ENCODE data around the gene ATP9B. TPM values are rescaled to one million over a fixed set of nuclear protein-coding genes. Genes with fewer than 3 reads are reported as not detected.
A peak's percentile ranks its signal among the peaks of the same experiment; 100 is the strongest.

Gene ATP9B
- total RNA-seq, 1 donor from 2014 or later: 50.3 TPM

DNA sequence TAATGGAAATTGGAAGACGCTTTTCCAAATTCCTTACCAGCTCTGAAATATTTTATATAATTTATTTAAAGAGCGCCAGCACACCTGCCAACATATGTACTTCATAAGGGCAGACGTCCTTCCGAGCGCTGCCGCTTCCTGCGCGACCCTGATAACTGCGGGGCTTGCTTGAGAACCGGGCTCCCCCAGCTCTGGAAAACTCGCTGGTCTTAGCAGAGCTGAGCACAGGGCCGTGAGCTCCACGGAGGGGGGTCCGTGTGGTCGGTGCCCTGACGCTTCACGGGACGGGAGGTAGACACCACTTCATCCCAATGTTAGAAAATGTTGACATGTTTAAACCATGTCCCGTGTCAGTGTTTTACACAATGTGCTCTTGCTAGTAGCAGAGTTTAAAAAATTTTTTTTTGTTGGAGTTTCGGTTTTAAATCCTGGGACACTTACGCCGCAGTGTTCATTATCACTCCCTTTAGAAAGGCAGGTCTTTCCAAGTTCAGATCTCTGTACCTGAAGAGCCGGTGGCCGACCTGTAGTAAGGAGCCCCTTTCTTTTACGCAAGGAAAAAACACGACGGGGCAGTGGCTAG lies 328.1 kb downstream of the ATP9B start:
- Histone ChIP-seq H3K27ac (no peak overlapping the region), H3K36me3 (no peaks in the 10 kb centered on the region), H3K27me3 (no peaks in the 10 kb centered on the region), H3K4me1 (peaks cover 45% of the 10 kb centered on the region), H3K4me3 (no peak overlapping the region), H3K9me3 (no peaks in the 10 kb centered on the region)
- intact Hi-C loops (cut with DNase I): loop anchor here (5.0 kb wide), 1 partner anchor 60 kb away; no protein-coding TSS in a partner anchor
- TF ChIP-seq, protein P1, sequence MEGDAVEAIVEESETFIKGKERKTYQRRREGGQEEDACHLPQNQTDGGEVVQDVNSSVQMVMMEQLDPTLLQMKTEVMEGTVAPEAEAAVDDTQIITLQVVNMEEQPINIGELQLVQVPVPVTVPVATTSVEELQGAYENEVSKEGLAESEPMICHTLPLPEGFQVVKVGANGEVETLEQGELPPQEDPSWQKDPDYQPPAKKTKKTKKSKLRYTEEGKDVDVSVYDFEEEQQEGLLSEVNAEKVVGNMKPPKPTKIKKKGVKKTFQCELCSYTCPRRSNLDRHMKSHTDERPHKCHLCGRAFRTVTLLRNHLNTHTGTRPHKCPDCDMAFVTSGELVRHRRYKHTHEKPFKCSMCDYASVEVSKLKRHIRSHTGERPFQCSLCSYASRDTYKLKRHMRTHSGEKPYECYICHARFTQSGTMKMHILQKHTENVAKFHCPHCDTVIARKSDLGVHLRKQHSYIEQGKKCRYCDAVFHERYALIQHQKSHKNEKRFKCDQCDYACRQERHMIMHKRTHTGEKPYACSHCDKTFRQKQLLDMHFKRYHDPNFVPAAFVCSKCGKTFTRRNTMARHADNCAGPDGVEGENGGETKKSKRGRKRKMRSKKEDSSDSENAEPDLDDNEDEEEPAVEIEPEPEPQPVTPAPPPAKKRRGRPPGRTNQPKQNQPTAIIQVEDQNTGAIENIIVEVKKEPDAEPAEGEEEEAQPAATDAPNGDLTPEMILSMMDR (IDR thresholded peaks at IDR 0.05): no peak
- TF ChIP-seq POLR2AphosphoS5 (IDR thresholded peaks at IDR 0.05; ENCODE audit: insufficient read depth in 1 of 2, low read depth in 1 of 2) (no peak), POLR2A (IDR thresholded peaks at IDR 0.05) (no peak)
- DNase-seq (ENCODE audit: extremely low spot score in 2 of 2): no peak

DNA sequence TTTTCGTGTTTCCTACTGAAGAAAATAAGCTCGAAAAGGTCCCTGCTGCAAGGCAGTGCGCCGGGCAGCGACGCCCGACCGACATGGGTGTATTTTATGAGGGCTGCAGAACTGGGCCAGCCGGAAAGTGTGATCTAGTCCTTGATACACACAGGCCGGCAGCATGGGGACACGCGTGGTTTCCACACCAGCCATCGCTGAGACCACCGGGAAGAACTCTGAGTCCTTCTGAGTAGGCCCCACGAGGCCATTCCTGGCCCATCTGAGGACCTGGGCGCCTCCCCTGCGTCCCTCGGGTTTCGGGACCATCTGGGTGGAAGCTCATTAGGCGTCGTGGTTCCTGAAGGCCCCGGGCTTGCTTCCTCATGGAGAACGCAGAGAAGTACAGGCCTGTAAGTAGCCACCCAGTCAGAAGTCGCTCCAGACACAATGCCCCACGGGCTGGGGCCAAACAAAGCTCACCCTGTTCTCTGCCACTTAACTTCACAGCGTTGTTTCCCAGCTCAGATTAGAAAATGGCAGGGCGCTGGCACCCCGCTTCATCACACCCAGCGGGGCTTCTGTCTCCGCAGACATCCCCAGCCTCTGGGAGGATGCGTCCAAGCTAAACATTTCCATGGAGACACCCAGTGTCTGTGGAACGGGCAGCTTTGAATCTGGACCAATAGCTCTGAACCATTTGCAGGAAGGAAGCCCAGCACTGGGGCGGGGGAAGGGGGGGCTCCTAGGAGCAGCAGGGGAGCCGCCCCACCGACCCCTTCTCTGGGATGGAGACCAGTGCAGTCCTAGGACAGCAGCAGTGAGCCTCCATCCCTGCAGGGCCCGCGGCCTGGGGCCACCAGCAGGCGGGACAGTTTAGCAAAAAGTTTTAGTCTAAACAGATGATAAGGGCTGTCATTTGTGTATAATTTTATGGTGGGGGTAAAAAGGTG lies 328.9 kb downstream of the ATP9B start:
- Histone ChIP-seq H3K4me3 (no peak overlapping the region), H3K27ac (no peak overlapping the region), H3K36me3 (no peaks in the 10 kb centered on the region), H3K27me3 (no peaks in the 10 kb centered on the region), H3K9me3 (no peaks in the 10 kb centered on the region), H3K4me1 (peaks cover 48% of the 10 kb centered on the region)
- intact Hi-C loops (cut with DNase I): loop anchor here (5.0 kb wide), 1 partner anchor 59 kb away; no protein-coding TSS in a partner anchor
- TF ChIP-seq POLR2AphosphoS5 (IDR thresholded peaks at IDR 0.05; ENCODE audit: insufficient read depth in 1 of 2, low read depth in 1 of 2): no peak
- TF ChIP-seq, protein P1 (IDR thresholded peaks at IDR 0.05): no peak
- no peak for TF ChIP-seq POLR2A (IDR thresholded peaks at IDR 0.05)
- DNase-seq (ENCODE audit: extremely low spot score in 2 of 2): no peak

DNA sequence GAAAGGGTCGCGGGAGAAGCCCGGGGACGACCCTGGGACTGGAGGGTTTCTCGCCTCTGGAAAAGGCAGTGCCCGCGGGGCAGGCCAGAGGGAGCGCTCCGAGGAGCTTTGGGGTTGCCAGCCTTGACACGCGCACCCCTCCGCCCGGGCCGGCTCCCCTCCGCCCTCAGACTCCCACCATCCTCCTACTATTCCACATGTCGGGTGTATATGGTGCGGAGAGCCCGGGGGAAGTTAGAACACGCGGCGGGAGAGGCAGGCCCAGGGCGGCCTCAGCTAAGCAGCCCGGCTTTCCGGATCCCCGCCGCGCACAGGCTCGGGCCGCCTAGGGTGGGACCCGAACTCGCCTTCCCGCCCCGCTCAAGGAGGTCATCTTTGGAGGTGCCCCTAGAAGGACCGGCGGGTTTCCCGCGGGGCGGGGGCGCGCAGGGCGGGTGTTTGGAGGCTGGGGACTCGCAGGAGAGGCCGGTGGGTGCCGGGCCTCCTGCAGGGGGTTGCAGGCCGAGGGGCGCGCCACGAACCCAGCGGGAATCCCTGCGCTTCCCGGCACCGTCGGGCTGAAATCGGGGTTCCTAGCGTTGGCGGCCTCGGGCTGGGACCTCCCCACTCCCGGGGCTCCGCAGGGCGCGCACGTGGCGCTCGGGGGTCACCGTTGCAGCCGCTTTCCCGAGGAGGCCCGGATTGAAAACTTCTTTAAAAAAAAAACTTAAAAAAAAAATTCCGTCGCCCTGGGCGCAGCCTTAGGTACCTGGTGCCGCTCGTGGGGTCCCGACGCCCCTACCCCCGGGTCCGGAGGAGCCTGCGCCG lies 330.3 kb downstream of the ATP9B start:
- H3K9me3 ChIP-seq: no peaks in the 10 kb centered on the region
- H3K4me3 ChIP-seq: peak overlapping the region; percentile 68 to 85
- peak overlapping the region; percentile 93 for H3K27ac ChIP-seq
- peaks cover 51% of the 10 kb centered on the region for H3K4me1 ChIP-seq
- H3K27me3 ChIP-seq: no peaks in the 10 kb centered on the region
- no peaks in the 10 kb centered on the region for H3K36me3 ChIP-seq
- no peak for DNase-seq (ENCODE audit: extremely low spot score in 2 of 2)
- intact Hi-C loops (cut with DNase I): loop anchor here (5.0 kb wide), 1 partner anchor 58 kb away; no protein-coding TSS in a partner anchor
- TF ChIP-seq POLR2AphosphoS5 (IDR thresholded peaks at IDR 0.05; ENCODE audit: insufficient read depth in 1 of 2, low read depth in 1 of 2) (peak in 1 of 2 donors; percentile 15), POLR2A (IDR thresholded peaks at IDR 0.05) (no peak)

DNA sequence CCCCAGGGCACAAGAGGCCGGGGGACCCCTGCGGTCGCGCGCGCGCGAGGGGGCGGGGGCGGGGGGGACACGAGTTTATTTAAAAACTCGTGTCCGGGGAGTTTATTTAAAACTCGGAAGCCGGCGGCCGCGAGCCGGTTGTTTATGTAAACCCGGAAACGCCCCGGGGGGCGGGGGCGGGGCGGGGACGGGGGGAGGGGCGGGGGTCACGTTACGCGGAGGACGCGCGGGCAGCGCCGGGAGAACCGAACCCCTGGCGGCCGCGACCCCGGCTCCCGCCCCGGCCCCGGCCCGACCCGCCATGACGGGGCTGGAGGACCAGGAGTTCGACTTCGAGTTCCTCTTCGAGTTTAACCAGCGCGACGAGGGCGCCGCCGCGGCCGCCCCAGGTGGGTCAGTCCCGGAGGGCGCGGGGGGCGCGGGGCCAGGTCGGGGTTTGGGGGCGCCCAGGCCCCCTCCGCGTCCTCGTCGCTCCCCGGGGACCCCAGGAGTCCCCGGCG lies 330.9 kb downstream of the ATP9B start:
- DNase-seq (ENCODE audit: extremely low spot score in 2 of 2): no peak
- peak overlapping the region; percentile 68 to 85 for H3K4me3 ChIP-seq
- H3K36me3 ChIP-seq: no peaks in the 10 kb centered on the region
- intact Hi-C loops (cut with DNase I): no loop called here
- no peaks in the 10 kb centered on the region for H3K9me3 ChIP-seq
- TF ChIP-seq POLR2A (IDR thresholded peaks at IDR 0.05) (no peak), POLR2AphosphoS5 (IDR thresholded peaks at IDR 0.05; ENCODE audit: insufficient read depth in 1 of 2, low read depth in 1 of 2) (no peak)
- TF ChIP-seq, protein P1 (IDR thresholded peaks at IDR 0.05): no peak
- H3K27ac ChIP-seq: peak overlapping the region; percentile 93
- H3K4me1 ChIP-seq: peaks cover 47% of the 10 kb centered on the region
- H3K27me3 ChIP-seq: no peaks in the 10 kb centered on the region

Measured in vagina (tissue), 2 donors.